ENCODE results near the gene CAPN1.
"Not testable (repeated sequence)": the region's sequence is repeated elsewhere in the genome, so short reads cannot be mapped to it uniquely, and the experiment has no call there.

The CAPN1 gene

GRCh38 chr11:65169164-65169641 lies 12.5 kb upstream of the CAPN1 start:
- TF ChIP-seq CTCF (conservative IDR thresholded peaks at IDR 0.05; ENCODE audit: control insufficient read depth, insufficient read depth, low read depth, low read length), result no peak
- no peak for DNase-seq (ENCODE audit: low read depth)
- no peak overlapping the region for H3K4me3 ChIP-seq (ENCODE audit: control insufficient read depth, low read depth, low read length)

- no peak within 1 kb of the TSS for H3K4me3 ChIP-seq (ENCODE audit: control insufficient read depth, low read depth, low read length)
- DNase-seq (ENCODE audit: low read depth), result no peak
- TF ChIP-seq CTCF (conservative IDR thresholded peaks at IDR 0.05; ENCODE audit: control insufficient read depth, insufficient read depth, low read depth, low read length), result no peak
Observed at GRCh38 chr11:65170058-65170534, 11.6 kb upstream of the CAPN1 start, which contains the start of gene SPDYC. TSS of gene SPDYC (plus strand) at chr11:65170233. CDS start at chr11:65171358, 1,125 bp downstream.

GRCh38 chr11:65172600-65172999 lies 9.1 kb upstream of the CAPN1 start:
- no peak overlapping the region for H3K4me3 ChIP-seq (ENCODE audit: control insufficient read depth, low read depth, low read length)
- TF ChIP-seq CTCF (conservative IDR thresholded peaks at IDR 0.05; ENCODE audit: control insufficient read depth, insufficient read depth, low read depth, low read length), result no peak
- DNase-seq (ENCODE audit: low read depth), result no peak

- DNase-seq (ENCODE audit: low read depth); H3K4me3 ChIP-seq (ENCODE audit: control insufficient read depth, low read depth, low read length): not testable (repeated sequence)
Observed at GRCh38 chr11:65174571-65175010, 7.1 kb upstream of the CAPN1 start.

- peak overlapping the region; percentile 87 for H3K4me3 ChIP-seq (ENCODE audit: control insufficient read depth, low read depth, low read length)
- DNase-seq (ENCODE audit: low read depth), result peak; percentile 31
- peak; percentile 5 for TF ChIP-seq CTCF (conservative IDR thresholded peaks at IDR 0.05; ENCODE audit: control insufficient read depth, insufficient read depth, low read depth, low read length)
Observed at GRCh38 chr11:65180877-65181568, 705 bp upstream of the CAPN1 start.

GRCh38 chr11:65182258-65183170 lies 786 bp downstream of the CAPN1 start:
- H3K4me3 ChIP-seq (ENCODE audit: control insufficient read depth, low read depth, low read length), result peak overlapping the region; percentile 87
- DNase-seq (ENCODE audit: low read depth), result peak; percentile 13
- no peak for TF ChIP-seq CTCF (conservative IDR thresholded peaks at IDR 0.05; ENCODE audit: control insufficient read depth, insufficient read depth, low read depth, low read length)
